Measurements from ENCODE around the gene DPF1.

- no peak for TF ChIP-seq POLR2A (IDR thresholded peaks at IDR 0.05)
- TF ChIP-seq, protein P1, sequence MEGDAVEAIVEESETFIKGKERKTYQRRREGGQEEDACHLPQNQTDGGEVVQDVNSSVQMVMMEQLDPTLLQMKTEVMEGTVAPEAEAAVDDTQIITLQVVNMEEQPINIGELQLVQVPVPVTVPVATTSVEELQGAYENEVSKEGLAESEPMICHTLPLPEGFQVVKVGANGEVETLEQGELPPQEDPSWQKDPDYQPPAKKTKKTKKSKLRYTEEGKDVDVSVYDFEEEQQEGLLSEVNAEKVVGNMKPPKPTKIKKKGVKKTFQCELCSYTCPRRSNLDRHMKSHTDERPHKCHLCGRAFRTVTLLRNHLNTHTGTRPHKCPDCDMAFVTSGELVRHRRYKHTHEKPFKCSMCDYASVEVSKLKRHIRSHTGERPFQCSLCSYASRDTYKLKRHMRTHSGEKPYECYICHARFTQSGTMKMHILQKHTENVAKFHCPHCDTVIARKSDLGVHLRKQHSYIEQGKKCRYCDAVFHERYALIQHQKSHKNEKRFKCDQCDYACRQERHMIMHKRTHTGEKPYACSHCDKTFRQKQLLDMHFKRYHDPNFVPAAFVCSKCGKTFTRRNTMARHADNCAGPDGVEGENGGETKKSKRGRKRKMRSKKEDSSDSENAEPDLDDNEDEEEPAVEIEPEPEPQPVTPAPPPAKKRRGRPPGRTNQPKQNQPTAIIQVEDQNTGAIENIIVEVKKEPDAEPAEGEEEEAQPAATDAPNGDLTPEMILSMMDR (IDR thresholded peaks at IDR 0.05) = no peak
Observed at GRCh38 chr19:38168637-38169036, 55.4 kb downstream of the DPF1 start.

Data from uterus (tissue), 2 donors.